HAP-1 (cell line): ENCODE data around the gene KRTAP26-1.

Source experiments
- DNase-seq, 2 experiments: peaks; one replicate each; pipeline ENCODE4 v3.0.0-alpha.2; 2016 to 2020; ENCODE audit warnings: low spot score in 2 of 2
- H3K27me3 ChIP-seq: fragments of 250-450 bp; sonication (Bioruptor Pico); 2 replicates; pipeline ENCODE4 v1.5.1; 2020; ENCODE audit warnings: low read depth, mild to moderate bottlenecking, moderate library complexity
- H3K36me3 ChIP-seq: fragments of 250-450 bp; sonication (Bioruptor Pico); replicated peaks from 2 replicates; pipeline ENCODE4 v1.5.1; 2020; ENCODE audit warnings: mild to moderate bottlenecking
- H3K4me1 ChIP-seq: fragments of 250-450 bp; sonication (Bioruptor Pico); 2 replicates; pipeline ENCODE4 v1.5.1; 2020; ENCODE audit warnings: mild to moderate bottlenecking
- H3K4me3 ChIP-seq: fragments of 250-450 bp; sonication (Bioruptor Pico); 2 replicates; pipeline ENCODE4 v1.5.1; 2020; ENCODE audit warnings: mild to moderate bottlenecking, moderate library complexity
- H3K9me3 ChIP-seq: fragments of 250-450 bp; sonication (Bioruptor Pico); 2 replicates; pipeline ENCODE4 v1.5.1; 2020; ENCODE audit warnings: mild to moderate bottlenecking, moderate library complexity
- in situ Hi-C: fragments of 300-500 bp; cut with MboI; formaldehyde crosslinking; loops from 3 replicates; pipeline ENCODE4 v1.14.3; 2020; ENCODE audit warnings: low sequenced_read_pairs, inconsistent platforms, mixed read lengths

The KRTAP26-1 gene

DNA sequence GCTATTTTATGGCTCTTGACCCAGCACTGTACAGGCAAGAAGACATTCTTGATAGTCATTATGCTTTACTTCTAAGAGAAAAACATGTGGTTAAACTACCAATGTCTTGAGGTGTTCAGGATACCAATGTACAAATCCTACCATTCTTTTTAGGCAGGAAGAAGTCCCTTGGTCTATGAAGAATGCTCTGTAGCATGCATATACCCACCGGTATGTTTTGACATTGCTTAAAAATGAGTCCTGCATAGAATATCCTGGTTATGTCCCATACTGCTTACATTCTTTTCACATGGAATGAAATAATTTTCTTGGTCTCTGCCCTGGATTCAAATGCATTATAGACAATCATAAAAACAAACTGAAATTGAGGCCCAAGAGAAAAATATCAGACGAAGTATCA is 12.6 kb upstream of the KRTAP26-1 start:
- Histone ChIP-seq H3K9me3 (peaks cover 3% of the 10 kb centered on the region; the same call in 1 of the 2 replicates), H3K36me3 (no peaks in the 10 kb centered on the region), H3K27me3 (no peaks in the 10 kb centered on the region), H3K4me1 (no peaks in the 10 kb centered on the region), H3K4me3 (no peak overlapping the region)
- in situ Hi-C loops = no loop called here
- DNase-seq = no peak

DNA sequence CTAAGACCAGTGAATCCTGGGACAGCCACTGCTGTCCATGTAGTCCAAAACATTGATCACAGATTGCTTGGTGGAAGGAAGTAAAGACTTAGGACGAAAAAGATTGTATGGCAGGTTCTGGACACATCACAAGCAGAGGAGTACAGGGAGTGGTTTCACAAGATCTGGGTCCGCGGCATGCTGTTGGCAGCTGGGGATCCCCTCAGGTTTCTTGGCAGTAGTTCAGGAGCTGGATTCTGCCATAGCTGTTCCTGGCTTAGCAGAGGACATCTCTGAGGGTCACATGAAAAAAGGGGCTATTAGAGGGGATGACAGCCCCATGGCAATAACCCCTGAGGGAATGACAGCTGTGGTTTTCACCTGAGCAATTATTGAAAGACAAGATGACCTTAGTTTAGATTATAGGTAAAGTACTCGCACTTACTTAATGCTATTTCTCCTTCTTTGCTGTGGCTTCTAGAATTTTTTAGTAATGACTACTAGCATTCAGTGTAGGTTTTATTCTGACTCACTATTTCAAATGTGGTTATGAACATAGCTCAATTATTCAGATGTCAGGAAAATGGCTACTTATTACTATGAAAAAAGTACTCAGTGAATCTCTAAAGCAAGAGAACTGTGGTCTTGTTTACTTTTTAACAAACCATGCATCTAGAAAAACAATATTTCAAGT is 9.2 kb upstream of the KRTAP26-1 start:
- in situ Hi-C loops = no loop called here
- Histone ChIP-seq H3K36me3 (no peaks in the 10 kb centered on the region), H3K4me1 (no peaks in the 10 kb centered on the region), H3K4me3 (no peak overlapping the region), H3K27me3 (no peaks in the 10 kb centered on the region), H3K9me3 (peaks cover 3% of the 10 kb centered on the region; the same call in 1 of the 2 replicates)
- no peak for DNase-seq

- Histone ChIP-seq H3K4me1 (no peaks in the 10 kb centered on the region), H3K4me3 (no peak overlapping the region), H3K9me3 (no peaks in the 10 kb centered on the region; the same call in 1 of the 2 replicates), H3K36me3 (no peaks in the 10 kb centered on the region), H3K27me3 (no peaks in the 10 kb centered on the region)
- in situ Hi-C loops = no loop called here
- DNase-seq = no peak
Observed at GRCh38 chr21:30326390-30326789, 6.3 kb upstream of the KRTAP26-1 start.

- H3K36me3 ChIP-seq = no peaks in the 10 kb centered on the region
- in situ Hi-C loops = no loop called here
- no peaks in the 10 kb centered on the region for H3K4me1 ChIP-seq
- H3K4me3 ChIP-seq = no peak overlapping the region
- H3K9me3 ChIP-seq = no peaks in the 10 kb centered on the region
- H3K27me3 ChIP-seq = no peaks in the 10 kb centered on the region
- no peak for DNase-seq
Observed at GRCh38 chr21:30315701-30316100, 4.4 kb downstream of the KRTAP26-1 start.

DNA sequence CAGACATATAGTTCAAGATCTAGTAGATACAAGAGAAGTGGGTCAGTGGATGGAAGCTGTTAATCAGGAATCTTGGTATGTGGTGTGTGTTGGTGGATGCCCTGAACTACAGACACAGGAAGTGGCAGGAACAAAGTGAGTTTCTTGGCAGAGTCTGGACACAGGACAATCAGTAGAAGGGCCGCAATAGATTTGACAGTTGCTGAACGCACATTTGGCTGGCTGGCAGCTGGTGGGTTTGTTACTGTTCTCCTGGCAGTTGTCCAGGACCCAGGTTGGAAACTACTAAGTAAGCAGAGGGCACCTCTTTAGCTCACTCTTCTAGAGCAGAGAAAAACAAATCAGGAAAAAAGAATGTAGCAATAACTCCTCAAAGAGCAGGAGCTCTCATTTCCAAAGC is 13.2 kb downstream of the KRTAP26-1 start:
- DNase-seq = no peak
- no peak overlapping the region for H3K4me3 ChIP-seq

GRCh38 chr21:30305136-30305535 is 15.0 kb downstream of the KRTAP26-1 start:
- no peaks in the 10 kb centered on the region; the same call in 1 of the 2 replicates for H3K9me3 ChIP-seq
- no peaks in the 10 kb centered on the region for H3K27me3 ChIP-seq
- no peak overlapping the region for H3K4me3 ChIP-seq
- no peaks in the 10 kb centered on the region for H3K36me3 ChIP-seq
- in situ Hi-C loops = no loop called here
- H3K4me1 ChIP-seq = no peaks in the 10 kb centered on the region
- no peak for DNase-seq

More for the DNA sequence above, 13.2 kb downstream of the KRTAP26-1 start:
- H3K36me3 ChIP-seq = no peaks in the 10 kb centered on the region
- H3K9me3 ChIP-seq = no peaks in the 10 kb centered on the region; the same call in 1 of the 2 replicates
- H3K4me1 ChIP-seq = no peaks in the 10 kb centered on the region
- in situ Hi-C loops = no loop called here
- H3K27me3 ChIP-seq = no peaks in the 10 kb centered on the region

DNA sequence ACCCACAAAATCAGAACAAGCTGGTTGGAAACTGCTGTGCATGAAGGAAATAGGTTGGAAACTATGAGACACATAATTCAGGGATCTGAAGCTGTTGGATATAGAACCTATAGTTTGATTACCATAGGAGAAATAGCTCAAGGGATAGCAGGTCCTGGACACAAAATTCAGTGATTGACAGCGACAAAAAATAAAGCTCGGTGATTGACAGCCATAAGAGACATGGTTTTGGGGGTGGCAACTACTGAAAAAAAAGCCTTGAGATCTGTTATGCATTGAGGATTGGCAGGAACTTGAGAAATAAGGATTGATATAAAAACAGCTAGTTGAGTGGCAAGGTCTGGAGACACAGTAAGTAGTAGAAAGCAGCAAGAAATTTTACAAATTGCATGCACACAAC is 30.9 kb downstream of the KRTAP26-1 start, which contains the start of gene KRTAP25-1:
KRTAP25-1 (minus strand) TSS at position 300 of the 400 bp plus-strand sequence; CDS start at position 276, 24 bp downstream.
- DNase-seq = no peak

DNA sequence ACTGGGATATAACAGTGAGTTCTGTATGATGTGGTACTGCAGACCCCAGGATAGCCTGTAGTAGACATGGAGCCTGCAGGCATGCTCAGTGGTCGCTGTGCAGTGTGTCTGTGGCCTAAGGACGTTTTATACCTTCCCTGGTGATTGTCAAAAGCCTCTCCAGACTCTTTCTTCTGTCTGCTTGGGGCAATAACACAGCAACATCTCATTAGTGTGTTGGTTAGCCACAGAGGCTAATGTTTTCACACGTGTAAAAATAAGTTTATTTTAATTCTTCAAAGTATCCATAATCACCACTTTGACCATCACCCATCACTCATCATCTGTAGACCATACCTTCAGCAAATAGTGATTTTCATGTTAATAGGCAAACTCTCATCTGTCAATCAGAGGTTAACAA is 37.3 kb downstream of the KRTAP26-1 start, which contains the start of gene KRTAP24-1:
KRTAP24-1 (minus strand) TSS at position 101 of the 400 bp plus-strand sequence; CDS start at position 83, 18 bp downstream.
- H3K27me3 ChIP-seq = no peaks in the 10 kb centered on the region
- H3K4me3 ChIP-seq = no peak within 1 kb of the TSS
- no peaks in the 10 kb centered on the region for H3K36me3 ChIP-seq
- DNase-seq = no peak
- no peaks in the 10 kb centered on the region; the same call in 1 of the 2 replicates for H3K9me3 ChIP-seq
- H3K4me1 ChIP-seq = no peaks in the 10 kb centered on the region
- in situ Hi-C loops = no loop called here

More for the DNA sequence above, 30.9 kb downstream of the KRTAP26-1 start, which contains the start of gene KRTAP25-1:
- Histone ChIP-seq H3K4me3 (no peak within 1 kb of the TSS), H3K4me1 (no peaks in the 10 kb centered on the region), H3K9me3 (no peaks in the 10 kb centered on the region), H3K36me3 (no peaks in the 10 kb centered on the region), H3K27me3 (no peaks in the 10 kb centered on the region)
- in situ Hi-C loops = no loop called here

- in situ Hi-C loops = no loop called here
- no peak for DNase-seq
- H3K27me3 ChIP-seq = no peaks in the 10 kb centered on the region
- no peak overlapping the region for H3K4me3 ChIP-seq
- no peaks in the 10 kb centered on the region for H3K4me1 ChIP-seq
- H3K36me3 ChIP-seq = no peaks in the 10 kb centered on the region
- no peaks in the 10 kb centered on the region for H3K9me3 ChIP-seq
Observed at GRCh38 chr21:30271611-30272010, 48.5 kb downstream of the KRTAP26-1 start.

DNA sequence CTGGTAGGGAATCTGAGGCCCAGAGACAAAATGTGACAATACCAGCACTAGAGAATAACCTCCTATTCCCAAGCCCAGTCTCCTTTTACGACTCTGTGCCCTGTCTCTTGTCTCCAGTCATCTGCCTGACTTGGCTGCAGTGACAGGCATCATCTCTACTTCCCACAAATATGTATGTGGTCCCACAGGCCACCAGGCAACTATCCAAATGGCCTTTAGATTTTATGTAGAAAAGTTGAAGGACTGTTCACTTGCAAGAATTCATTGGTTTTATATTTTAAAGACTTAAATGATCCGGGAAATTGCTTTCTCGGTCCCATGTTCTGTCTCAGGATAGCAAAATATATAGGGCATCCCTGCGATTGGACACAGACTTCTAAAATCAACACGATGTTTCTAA is 49.0 kb downstream of the KRTAP26-1 start:
- in situ Hi-C loops = no loop called here
- no peak for DNase-seq
- Histone ChIP-seq H3K4me3 (no peak overlapping the region), H3K9me3 (no peaks in the 10 kb centered on the region), H3K4me1 (no peaks in the 10 kb centered on the region), H3K27me3 (no peaks in the 10 kb centered on the region), H3K36me3 (no peaks in the 10 kb centered on the region)

- Histone ChIP-seq H3K9me3 (no peaks in the 10 kb centered on the region), H3K27me3 (no peaks in the 10 kb centered on the region), H3K4me1 (no peaks in the 10 kb centered on the region), H3K36me3 (no peaks in the 10 kb centered on the region), H3K4me3 (no peak overlapping the region)
- in situ Hi-C loops = no loop called here
- no peak for DNase-seq
Observed at GRCh38 chr21:30269803-30270530, 50.1 kb downstream of the KRTAP26-1 start.
